ENCODE data around the gene ATXN7L1.

ATXN7L1 gene

DNA sequence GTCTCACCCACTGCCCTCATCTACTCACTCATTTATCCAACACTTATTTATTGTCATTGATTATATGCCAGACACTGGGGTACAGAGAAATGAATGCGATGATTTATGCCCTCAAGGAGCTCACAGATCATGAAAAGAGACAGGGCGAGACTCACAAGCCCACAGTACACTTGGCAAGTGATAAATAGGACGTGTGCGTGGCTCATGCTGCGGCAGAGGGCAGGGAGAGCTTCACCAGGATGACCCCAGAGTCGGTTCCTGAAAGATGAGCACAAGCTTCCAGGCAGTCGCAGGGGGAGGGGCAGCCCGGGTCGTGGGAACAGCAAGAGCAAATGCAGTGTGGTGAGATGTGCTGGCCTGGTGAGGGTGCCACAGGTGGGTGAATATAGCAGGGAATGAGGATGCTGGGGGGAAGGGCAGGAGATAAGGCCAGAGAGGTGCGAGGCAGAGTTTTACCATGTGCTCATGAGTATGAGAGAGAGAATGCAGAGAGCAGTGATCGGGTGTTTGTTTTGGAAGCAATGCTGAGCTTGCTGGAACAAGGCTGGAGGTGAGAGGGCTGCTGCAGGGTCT lies 70.9 kb downstream of the ATXN7L1 start:
- H3K27me3 ChIP-seq (replicated peaks; ENCODE audit: insufficient read depth, low read length) = no peaks in the 10 kb centered on the region
- H3K4me1 ChIP-seq (ENCODE audit: low read length) = peaks cover 27% of the 10 kb centered on the region
- H3K4me2 ChIP-seq (ENCODE audit: low read depth, low read length) = no peak overlapping the region
- no peak overlapping the region for H3K27ac ChIP-seq (ENCODE audit: low read length)
- H3K9ac ChIP-seq (ENCODE audit: low read length) = no peak overlapping the region
- H3K9me3 ChIP-seq (replicated peaks; ENCODE audit: insufficient read depth, low read length) = no peaks in the 10 kb centered on the region
- no peak for TF ChIP-seq CTCF (IDR thresholded peaks at IDR 0.05; ENCODE audit: low read length)
- TF ChIP-seq EZH2phosphoT487 (IDR thresholded peaks at IDR 0.05; ENCODE audit: low read length) = no peak
- TF ChIP-seq EZH2 (optimal IDR thresholded peaks at IDR 0.05; ENCODE audit: low read depth, low read length) = no peak
- no peak overlapping the region for H3K4me3 ChIP-seq (ENCODE audit: low read length)
- H3K79me2 ChIP-seq (ENCODE audit: low read length) = no peaks in the 10 kb centered on the region
- no peak for DNase-seq
- no peak overlapping the region for H2AFZ ChIP-seq (ENCODE audit: low read length)
- H3K36me3 ChIP-seq (replicated peaks; ENCODE audit: insufficient read depth, low read length) = no peaks in the 10 kb centered on the region
- no peaks in the 10 kb centered on the region for H3K9me2 ChIP-seq (replicated peaks; ENCODE audit: insufficient read depth, low read length)
- no peaks in the 10 kb centered on the region for H4K20me1 ChIP-seq (ENCODE audit: insufficient read depth, low read length)
- no peaks in the 10 kb centered on the region for H3F3A ChIP-seq (ENCODE audit: insufficient read depth, low read length)

DNA sequence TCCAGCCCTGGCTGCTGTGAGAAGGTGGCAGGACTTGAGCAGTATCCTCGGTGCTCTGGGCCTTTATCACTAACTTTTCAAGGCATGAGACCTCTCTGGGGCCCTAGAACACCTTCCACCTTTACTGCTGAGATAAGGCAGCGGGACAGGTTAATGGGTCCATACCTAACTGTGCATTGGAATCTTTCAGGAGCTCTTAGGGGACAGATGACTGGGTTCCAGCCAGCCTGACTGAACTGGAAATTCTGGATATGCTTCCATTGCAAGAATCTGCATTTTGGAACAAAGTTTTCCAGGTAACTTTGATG lies 73.0 kb downstream of the ATXN7L1 start:
- Histone ChIP-seq H4K20me1 (ENCODE audit: insufficient read depth, low read length) (no peaks in the 10 kb centered on the region), H3K9me2 (replicated peaks; ENCODE audit: insufficient read depth, low read length) (no peaks in the 10 kb centered on the region), H3K4me3 (ENCODE audit: low read length) (no peak overlapping the region), H3K9ac (ENCODE audit: low read length) (no peak overlapping the region), H3K9me3 (replicated peaks; ENCODE audit: insufficient read depth, low read length) (no peaks in the 10 kb centered on the region), H2AFZ (ENCODE audit: low read length) (no peak overlapping the region), H3K36me3 (replicated peaks; ENCODE audit: insufficient read depth, low read length) (no peaks in the 10 kb centered on the region), H3F3A (ENCODE audit: insufficient read depth, low read length) (no peaks in the 10 kb centered on the region), H3K4me2 (ENCODE audit: low read depth, low read length) (no peak overlapping the region), H3K27me3 (replicated peaks; ENCODE audit: insufficient read depth, low read length) (no peaks in the 10 kb centered on the region), H3K4me1 (ENCODE audit: low read length) (peaks cover 13% of the 10 kb centered on the region), H3K27ac (ENCODE audit: low read length) (no peak overlapping the region), H3K79me2 (ENCODE audit: low read length) (no peaks in the 10 kb centered on the region)
- DNase-seq = no peak
- TF ChIP-seq EZH2phosphoT487 (IDR thresholded peaks at IDR 0.05; ENCODE audit: low read length) (no peak), EZH2 (optimal IDR thresholded peaks at IDR 0.05; ENCODE audit: low read depth, low read length) (no peak), CTCF (IDR thresholded peaks at IDR 0.05; ENCODE audit: low read length) (no peak)

DNA sequence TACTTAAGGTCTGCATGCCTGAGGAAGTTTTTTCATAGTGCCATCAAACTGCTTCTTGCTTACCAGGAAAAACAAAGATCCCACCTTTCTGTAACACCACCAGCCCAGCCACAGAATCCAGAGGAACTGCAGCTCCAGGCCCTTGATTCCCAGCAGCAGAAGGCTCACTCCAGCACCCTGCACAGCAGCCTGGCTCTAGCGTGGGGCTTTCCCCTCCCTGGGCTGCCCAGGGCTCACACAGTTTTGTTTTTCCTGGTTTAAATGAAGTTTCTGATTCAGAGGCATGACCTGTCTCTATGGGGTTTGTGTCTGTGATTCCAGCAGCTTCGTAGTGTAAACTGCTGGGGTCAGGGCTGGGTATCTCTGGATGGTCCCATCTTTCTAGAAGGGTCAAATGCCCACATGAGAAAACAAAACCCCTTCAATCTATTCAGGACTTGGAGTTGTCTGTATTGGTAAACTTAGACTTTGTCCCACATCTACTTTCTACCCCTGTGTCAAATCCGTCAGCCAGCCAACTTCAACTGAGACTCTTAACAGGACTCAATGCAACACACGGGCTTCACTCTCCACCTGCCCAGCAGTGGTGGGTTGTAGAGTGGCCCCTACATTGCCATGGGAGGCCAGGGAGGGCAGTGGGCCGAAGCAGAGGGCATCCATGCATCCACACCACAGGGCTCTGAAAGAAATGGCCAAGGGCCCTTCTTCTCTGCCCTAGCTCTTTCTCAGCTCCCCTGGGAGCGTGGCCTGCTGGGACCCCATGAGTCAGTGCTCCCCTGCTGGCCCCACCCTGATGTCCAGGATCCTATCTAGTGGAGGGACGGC lies 73.6 kb downstream of the ATXN7L1 start:
- Histone ChIP-seq H3K4me2 (ENCODE audit: low read depth, low read length) (no peak overlapping the region), H3K36me3 (replicated peaks; ENCODE audit: insufficient read depth, low read length) (no peaks in the 10 kb centered on the region), H3K4me1 (ENCODE audit: low read length) (peaks cover 11% of the 10 kb centered on the region), H3K4me3 (ENCODE audit: low read length) (no peak overlapping the region), H2AFZ (ENCODE audit: low read length) (no peak overlapping the region), H3K9ac (ENCODE audit: low read length) (no peak overlapping the region), H3F3A (ENCODE audit: insufficient read depth, low read length) (no peaks in the 10 kb centered on the region), H3K27ac (ENCODE audit: low read length) (no peak overlapping the region), H4K20me1 (ENCODE audit: insufficient read depth, low read length) (no peaks in the 10 kb centered on the region), H3K79me2 (ENCODE audit: low read length) (no peaks in the 10 kb centered on the region), H3K9me2 (replicated peaks; ENCODE audit: insufficient read depth, low read length) (no peaks in the 10 kb centered on the region), H3K9me3 (replicated peaks; ENCODE audit: insufficient read depth, low read length) (no peaks in the 10 kb centered on the region), H3K27me3 (replicated peaks; ENCODE audit: insufficient read depth, low read length) (no peaks in the 10 kb centered on the region)
- no peak for DNase-seq
- TF ChIP-seq CTCF (IDR thresholded peaks at IDR 0.05; ENCODE audit: low read length) (no peak), EZH2phosphoT487 (IDR thresholded peaks at IDR 0.05; ENCODE audit: low read length) (no peak), EZH2 (optimal IDR thresholded peaks at IDR 0.05; ENCODE audit: low read depth, low read length) (no peak)

Data from MM.1S (cell line).